Urothelium cell line (cell line): ENCODE results near the gene KLRF2.

ENCODE experiments used
- DNase-seq: peaks from one replicate; pipeline ENCODE4 v3.0.0; 2011; ENCODE audit warnings: low spot score, mixed read lengths
- FAIRE-seq: peaks from 2 replicates; lab custom pipeline; 2011; peaks lifted over from hg19 to GRCh38; lab: Jason Lieb, UNC

KLRF2 gene

GRCh38 chr12:9883175-9883574, 1.9 kb downstream of the KLRF2 start:
- DNase-seq (no peak), FAIRE-seq (no peak)

GRCh38 chr12:9888665-9889273, 7.5 kb downstream of the KLRF2 start:
- no peak for FAIRE-seq
- DNase-seq, result no peak

DNA sequence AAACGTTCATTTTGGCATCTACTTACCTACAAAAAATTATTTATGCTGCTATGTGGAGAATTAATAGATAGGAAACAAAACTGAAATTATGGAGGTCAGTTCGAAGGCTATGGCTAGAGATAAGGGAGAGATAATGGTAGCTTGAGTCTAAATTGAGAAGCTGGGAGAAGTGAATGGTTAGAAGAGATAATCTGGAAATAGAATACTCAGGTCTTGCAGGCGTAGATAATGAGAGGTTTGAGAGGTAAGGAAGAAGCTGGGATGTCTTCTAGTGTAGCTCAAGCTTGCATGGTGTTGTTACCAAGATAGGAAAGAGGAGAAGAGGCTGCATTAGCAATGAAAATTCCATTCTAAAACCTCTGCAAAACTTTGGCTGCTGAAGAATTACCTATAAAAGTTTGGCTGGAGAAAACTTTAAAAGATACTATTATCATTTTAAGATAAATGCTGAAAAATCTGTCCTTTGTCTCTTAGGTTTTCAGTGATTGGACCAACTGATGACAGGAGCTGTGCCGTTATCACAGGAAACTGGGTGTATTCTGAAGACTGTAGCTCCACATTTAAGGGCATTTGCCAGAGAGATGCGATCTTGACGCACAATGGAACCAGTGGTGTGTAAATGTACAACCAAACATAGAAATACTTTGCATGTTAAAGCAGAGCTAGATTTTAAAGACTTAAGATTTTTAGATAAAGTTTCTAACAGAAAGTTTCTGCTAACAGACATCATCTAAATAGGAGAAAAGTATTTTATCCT, 14.1 kb downstream of the KLRF2 start:
- FAIRE-seq (no peak), DNase-seq (no peak)

GRCh38 chr12:9897535-9897934, 16.2 kb downstream of the KLRF2 start:
- FAIRE-seq (no peak), DNase-seq (no peak)

- FAIRE-seq (peak; percentile 35), DNase-seq (no peak)
Measured at GRCh38 chr12:9899209-9899608, 17.9 kb downstream of the KLRF2 start.

- no peak for FAIRE-seq
Measured at GRCh38 chr12:9900930-9901329, 19.6 kb downstream of the KLRF2 start.

GRCh38 chr12:9902539-9903228, 21.4 kb downstream of the KLRF2 start:
- no peak for DNase-seq
- FAIRE-seq, result no peak

More at GRCh38 chr12:9900930-9901329, 19.6 kb downstream of the KLRF2 start:
- no peak for DNase-seq

DNA sequence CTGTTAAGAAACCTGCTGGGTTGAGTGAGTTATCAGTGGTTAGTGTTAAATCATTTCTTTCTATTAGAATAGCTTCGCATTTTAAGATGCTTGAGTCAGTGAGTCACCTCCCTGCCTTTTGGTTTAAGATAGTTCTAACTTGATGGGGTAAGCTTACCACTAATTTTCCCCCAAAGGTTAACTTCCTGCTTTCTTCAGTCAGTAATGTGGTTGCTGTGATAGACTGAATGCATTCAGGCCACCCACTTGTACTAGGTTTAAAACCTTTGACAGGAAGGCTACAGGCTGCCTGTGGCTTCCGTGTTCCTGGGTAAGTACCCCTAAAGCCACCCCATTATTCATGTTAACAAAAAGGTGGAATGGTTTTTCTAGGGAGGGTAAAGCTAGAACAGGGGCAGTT, 25.6 kb downstream of the KLRF2 start:
- no peak for DNase-seq
- FAIRE-seq, result no peak

GRCh38 chr12:9907769-9908168, 26.5 kb downstream of the KLRF2 start:
- no peak for FAIRE-seq
- no peak for DNase-seq

GRCh38 chr12:9908350-9908749, 27.1 kb downstream of the KLRF2 start:
- FAIRE-seq, result no peak

GRCh38 chr12:9909724-9910123, 28.4 kb downstream of the KLRF2 start:
- DNase-seq (no peak), FAIRE-seq (no peak)

More at GRCh38 chr12:9908350-9908749, 27.1 kb downstream of the KLRF2 start:
- no peak for DNase-seq

DNA sequence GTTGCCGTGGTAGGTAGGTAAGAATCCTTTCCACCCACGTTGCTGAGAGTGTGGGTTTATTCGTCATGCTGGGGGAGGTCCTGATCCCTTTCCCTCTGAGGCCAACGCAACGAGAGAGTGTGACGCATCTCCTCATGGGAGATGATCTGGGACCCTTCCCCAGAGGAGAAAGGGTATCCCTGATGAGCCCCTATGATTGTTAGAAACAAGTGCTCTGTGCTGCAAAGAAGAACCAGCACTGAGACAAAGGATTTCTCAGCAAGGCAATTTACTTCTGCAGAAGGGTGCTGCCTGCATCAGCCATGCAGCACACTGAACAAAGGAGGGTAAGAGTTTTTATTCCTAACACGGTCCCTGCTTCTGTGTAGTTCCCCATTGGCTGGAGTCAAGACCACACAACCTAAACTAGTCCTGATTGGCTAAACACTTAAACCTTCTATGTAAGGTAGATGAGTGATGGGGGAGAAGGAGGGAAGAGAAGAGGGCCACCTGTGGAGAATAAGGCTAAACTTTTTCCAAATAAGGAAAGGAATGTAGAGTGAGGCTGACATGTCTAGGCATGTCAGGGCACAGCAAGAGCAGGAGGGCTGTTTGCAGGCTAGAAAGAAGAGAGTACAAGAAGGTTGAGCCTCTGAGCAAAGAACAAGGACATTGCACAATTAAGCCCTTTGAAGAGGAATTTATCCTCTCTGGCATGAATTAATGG, 29.6 kb downstream of the KLRF2 start:
- DNase-seq (no peak), FAIRE-seq (peak; percentile 52)

- DNase-seq, result no peak
- no peak for FAIRE-seq
Measured at GRCh38 chr12:9911708-9912107, 30.4 kb downstream of the KLRF2 start.

DNA sequence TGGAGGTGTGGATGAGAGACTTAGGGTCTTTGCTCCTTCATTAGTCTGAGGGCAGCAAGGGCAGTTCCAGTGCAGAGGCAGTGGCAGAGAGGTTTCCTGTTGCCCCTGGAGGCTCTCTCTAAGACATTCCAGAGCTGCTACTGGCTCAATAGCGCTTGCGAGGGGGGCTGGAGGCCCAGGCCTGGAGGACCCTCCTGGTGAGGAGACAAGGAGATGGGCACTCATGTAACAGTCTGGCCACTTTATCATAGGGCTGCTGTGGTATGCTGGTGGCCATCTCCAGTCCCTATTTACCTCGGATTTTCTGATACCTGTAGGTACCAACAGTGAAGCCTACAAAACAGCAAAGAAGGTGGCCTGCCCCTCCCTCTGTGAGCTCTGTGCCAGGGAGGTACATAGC, 38.2 kb downstream of the KLRF2 start:
- FAIRE-seq (no peak), DNase-seq (no peak)

- no peak for FAIRE-seq
Measured at GRCh38 chr12:9920451-9920850, 39.2 kb downstream of the KLRF2 start.

DNA sequence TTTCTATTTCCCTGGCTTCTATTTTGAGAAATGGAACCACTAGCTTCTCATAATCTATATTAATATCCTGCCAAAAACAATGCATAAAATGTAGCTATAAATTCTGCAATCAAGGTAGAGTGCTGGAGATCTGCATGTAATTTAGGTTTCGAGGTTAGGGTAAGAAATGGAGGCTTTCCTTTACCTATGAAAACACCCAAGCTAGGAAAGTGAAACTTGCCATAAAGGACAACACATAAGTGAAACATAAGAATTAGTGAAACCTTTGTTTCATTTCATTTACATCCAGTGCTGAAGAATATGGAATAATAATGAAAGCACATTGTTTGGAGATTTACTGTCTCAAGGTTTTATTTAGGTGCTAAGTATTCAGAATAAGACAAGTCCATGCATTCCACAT, 41.1 kb downstream of the KLRF2 start:
- FAIRE-seq (no peak), DNase-seq (no peak)

More at GRCh38 chr12:9920451-9920850, 39.2 kb downstream of the KLRF2 start:
- no peak for DNase-seq

- DNase-seq, result peak; percentile 54
Measured at GRCh38 chr12:9925705-9926393, 44.6 kb downstream of the KLRF2 start.

GRCh38 chr12:9926876-9927275, 45.6 kb downstream of the KLRF2 start:
- FAIRE-seq (peak; percentile 74), DNase-seq (no peak)

More at GRCh38 chr12:9925705-9926393, 44.6 kb downstream of the KLRF2 start:
- FAIRE-seq, result peak; percentile 85

DNA sequence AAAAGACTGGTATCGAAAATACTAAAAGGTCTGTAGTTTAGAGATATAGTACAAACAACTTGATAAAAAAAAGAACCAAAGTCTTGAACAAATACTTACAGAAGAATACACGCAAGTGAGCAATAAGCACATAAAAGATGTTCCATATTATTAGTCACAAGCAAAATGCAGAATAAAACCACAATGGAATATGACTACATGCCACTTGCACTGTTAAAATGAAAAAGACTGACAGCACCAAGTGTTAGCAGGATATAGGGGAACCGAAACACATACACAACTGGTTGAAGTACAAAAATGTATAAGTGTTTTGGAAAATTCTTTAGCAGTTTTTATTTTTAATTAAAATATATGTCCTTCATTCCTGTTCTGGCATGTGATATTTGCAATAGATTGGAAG, 47.3 kb downstream of the KLRF2 start:
- FAIRE-seq, result no peak
- no peak for DNase-seq

DNA sequence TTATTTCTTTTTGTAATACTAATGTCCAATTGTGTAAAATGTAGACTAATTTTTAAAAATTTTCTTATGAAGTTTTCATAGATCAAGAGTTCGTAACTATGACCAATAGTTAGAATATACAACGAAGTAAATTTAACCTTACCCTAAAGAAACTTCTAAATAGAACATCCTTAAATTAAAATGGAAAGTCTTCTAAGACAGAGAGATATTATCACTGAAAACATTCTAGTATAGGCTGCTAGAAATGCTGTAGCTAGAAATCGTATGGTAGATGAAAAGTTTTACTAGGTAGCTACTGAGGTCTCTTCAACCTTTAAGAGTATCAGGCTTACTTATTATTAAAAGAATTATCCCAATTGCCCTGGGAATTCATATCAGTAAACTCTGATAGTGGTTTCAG, 50.0 kb downstream of the KLRF2 start:
- no peak for FAIRE-seq
- no peak for DNase-seq

DNA sequence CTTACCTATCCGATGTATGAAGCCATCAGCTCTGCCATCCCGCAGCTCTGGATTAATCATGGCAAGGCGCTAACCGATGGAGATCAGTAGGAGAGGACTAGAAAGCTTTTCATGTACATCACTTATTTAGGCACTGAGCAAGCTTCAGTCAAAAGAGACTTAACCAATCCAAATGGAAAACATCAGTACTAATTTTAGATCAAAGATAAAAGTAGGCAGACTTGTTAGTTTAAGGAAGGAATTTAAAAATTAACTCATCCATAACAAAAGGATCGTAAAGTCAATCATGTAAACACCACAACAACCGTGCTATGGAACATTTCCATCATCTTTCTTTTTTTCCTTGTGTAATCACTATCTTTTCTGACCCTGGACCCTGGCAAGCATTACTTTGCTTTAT, 51.0 kb downstream of the KLRF2 start, which contains the start of gene CLEC2A:
Gene CLEC2A, minus strand, starts transcription at position 101 of the 400 bp plus-strand sequence. Its CDS starts 41 bp downstream, at position 60.
- no peak for FAIRE-seq
- DNase-seq, result no peak
